ENCODE results near the gene RPL36A.

GRCh38 chrX:101417190-101417589, 26.4 kb downstream of the RPL36A start:
- no peak for TF ChIP-seq RCOR1 (IDR thresholded peaks at IDR 0.05; ENCODE audit: low read length)
- no peak for TF ChIP-seq SIN3A (IDR thresholded peaks at IDR 0.05; ENCODE audit: borderline replicate concordance, low read depth, low read length)
- no peak for TF ChIP-seq CTCF (IDR thresholded peaks at IDR 0.05)
- TF ChIP-seq USF2 (IDR thresholded peaks at IDR 0.05; ENCODE audit: borderline replicate concordance, low read depth, low read length): no peak
- TF ChIP-seq POLR2AphosphoS5 (IDR thresholded peaks at IDR 0.05; ENCODE audit: low read depth, low read length): no peak
- no peak for TF ChIP-seq MAX (IDR thresholded peaks at IDR 0.05; ENCODE audit: low read depth)
- TF ChIP-seq JUND (IDR thresholded peaks at IDR 0.05): no peak
- no peak for TF ChIP-seq MXI1 (IDR thresholded peaks at IDR 0.05; ENCODE audit: low read depth, low read length)
- no peak for TF ChIP-seq SMC3 (IDR thresholded peaks at IDR 0.05; ENCODE audit: low read depth, low read length)
- no peak for TF ChIP-seq RAD21 (IDR thresholded peaks at IDR 0.05; ENCODE audit: low read length)

Data from SK-N-SH (cell line).